WTC11 (cell line): ENCODE measurements around the gene AKT1S1. TPM values are rescaled to one million over a fixed set of nuclear protein-coding genes. Genes with fewer than 3 reads are reported as not detected.

ENCODE experiments used
- ATF2 ChIP-seq: sonication (generic); formaldehyde crosslinking; IDR thresholded peaks from 2 replicates; pipeline ENCODE4 v1.8.1; 2022; ENCODE audit warnings: low read depth, missing genetic modification reagents, borderline replicate concordance
- ATF6 ChIP-seq: sonication (generic); formaldehyde crosslinking; IDR thresholded peaks from 2 replicates; pipeline ENCODE4 v1.8.1; 2023; ENCODE audit warnings: mild to moderate bottlenecking, missing genetic modification reagents
- CTCF ChIP-seq: fragments of 200-600 bp; IDR thresholded peaks from 2 replicates; pipeline ENCODE4 v1.8.0; 2022; ENCODE audit warnings: antibody characterized with exemption
- E2F5 ChIP-seq: sonication (generic); formaldehyde crosslinking; IDR thresholded peaks from 2 replicates; pipeline ENCODE4 v1.8.1; 2022; ENCODE audit warnings: mild to moderate bottlenecking, moderate library complexity, missing genetic modification reagents
- EMX1 ChIP-seq: fragments of 250-450 bp; sonication (Bioruptor Pico); IDR thresholded peaks from 2 replicates; pipeline ENCODE4 v1.8.0; 2021; ENCODE audit warnings: mild to moderate bottlenecking
- FOXP1 ChIP-seq: sonication (generic); formaldehyde crosslinking; IDR thresholded peaks from 2 replicates; pipeline ENCODE4 v1.8.0; 2022; ENCODE audit warnings: missing genetic modification reagents, mild to moderate bottlenecking, moderate library complexity, borderline replicate concordance
- FOXP4 ChIP-seq: sonication (generic); formaldehyde crosslinking; IDR thresholded peaks from 2 replicates; pipeline ENCODE4 v1.8.0; 2022; ENCODE audit warnings: mild to moderate bottlenecking, missing genetic modification reagents
- GTF2I ChIP-seq: fragments of 250-450 bp; sonication (Bioruptor Pico); conservative IDR thresholded peaks from 2 replicates; pipeline ENCODE4 v1.4.0; 2021; ENCODE audit warnings: mild to moderate bottlenecking
- IRF1 ChIP-seq: sonication (generic); formaldehyde crosslinking; IDR thresholded peaks from 2 replicates; pipeline ENCODE4 v1.8.0; 2023; ENCODE audit warnings: missing genetic modification reagents
- JAZF1 ChIP-seq: fragments of 250-450 bp; sonication (Bioruptor Pico); IDR thresholded peaks from 2 replicates; pipeline ENCODE4 v1.9.0; 2021; ENCODE audit warnings: moderate library complexity, mild to moderate bottlenecking, inconsistent platforms
- MAX ChIP-seq: sonication (generic); formaldehyde crosslinking; IDR thresholded peaks from 2 replicates; pipeline ENCODE4 v1.8.0; 2022; ENCODE audit warnings: mild to moderate bottlenecking, missing genetic modification reagents
- NFYB ChIP-seq: sonication (generic); formaldehyde crosslinking; conservative IDR thresholded peaks from 2 replicates; pipeline ENCODE4 v1.8.0; 2022; ENCODE audit warnings: low read depth, missing genetic modification reagents
- OVOL2 ChIP-seq: fragments of 250-450 bp; sonication (Bioruptor Pico); IDR thresholded peaks from 2 replicates; pipeline ENCODE4 v1.9.0; 2021; ENCODE audit warnings: mild to moderate bottlenecking, borderline replicate concordance
- SOX15 ChIP-seq: fragments of 250-450 bp; sonication (Bioruptor Pico); IDR thresholded peaks from 2 replicates; pipeline ENCODE4 v1.9.0; 2021; ENCODE audit warnings: mild to moderate bottlenecking
- TEAD4 ChIP-seq: sonication (generic); formaldehyde crosslinking; IDR thresholded peaks from 2 replicates; pipeline ENCODE4 v1.8.0; 2022; ENCODE audit warnings: mild to moderate bottlenecking, missing genetic modification reagents
- ZBTB21 ChIP-seq: sonication (generic); formaldehyde crosslinking; IDR thresholded peaks from 2 replicates; pipeline ENCODE4 v1.8.1; 2023; ENCODE audit warnings: mild to moderate bottlenecking, missing genetic modification reagents, borderline replicate concordance
- ZNF317 ChIP-seq: sonication (generic); formaldehyde crosslinking; IDR thresholded peaks from 2 replicates; pipeline ENCODE4 v1.8.1; 2023; ENCODE audit warnings: low read depth, mild to moderate bottlenecking, moderate library complexity, missing genetic modification reagents, borderline replicate concordance
- ZNF416 ChIP-seq: fragments of 250-450 bp; sonication (Bioruptor Pico); IDR thresholded peaks from 2 replicates; pipeline ENCODE4 v1.9.0; 2021; ENCODE audit warnings: mild to moderate bottlenecking, inconsistent platforms
- total RNA-seq: library from RNA; stranded (reverse); gene quantifications from 3 replicates; pipeline ENCODE4 v1.2.3, GENCODE V29; 2021

Gene AKT1S1
- total RNA-seq, 1 experiment from 2014 or later: 47.8 TPM

GRCh38 chr19:49877020-49877878, at the start of gene AKT1S1, which contains the start of gene TBC1D17 (continued):
- TF ChIP-seq SOX15 (CRISPR knock-in tag): no peak
- TF ChIP-seq TEAD4 (CRISPR knock-in tag): no peak
- TF ChIP-seq FOXP4 (CRISPR knock-in tag): peak; percentile 33; the same call in 1 of the 2 replicates
- TF ChIP-seq CTCF: no peak
- no peak for TF ChIP-seq E2F5 (CRISPR knock-in tag)
- TF ChIP-seq OVOL2 (CRISPR knock-in tag): no peak
- no peak for TF ChIP-seq GTF2I (CRISPR knock-in tag)
- TF ChIP-seq ZBTB21 (CRISPR knock-in tag): no peak
- TF ChIP-seq ZNF416 (CRISPR knock-in tag): no peak
- no peak for TF ChIP-seq JAZF1 (CRISPR knock-in tag)
- TF ChIP-seq EMX1: no peak
- no peak for TF ChIP-seq NFYB (CRISPR knock-in tag)
- TF ChIP-seq ATF2 (CRISPR knock-in tag): no peak
- TF ChIP-seq IRF1 (CRISPR knock-in tag): no peak
- TF ChIP-seq ATF6 (CRISPR knock-in tag): no peak
- no peak for TF ChIP-seq ZNF317 (CRISPR knock-in tag)
- peak; percentile 90 for TF ChIP-seq MAX (CRISPR knock-in tag)
- no peak; the same call in 1 of the 2 replicates for TF ChIP-seq FOXP1 (CRISPR knock-in tag)
